T-helper 1 cell (primary cell): ENCODE data around the gene TMEM196.

Experiments used
- DNase-seq, 5 donors: peaks; one replicate each; pipeline ENCODE4 v3.0.0-alpha.2; 2012 to 2020
- total RNA-seq, 4 donors: gene quantifications; one replicate each; lab custom pipeline; 2026; lab: John Stamatoyannopoulos, UW

The TMEM196 gene
- total RNA-seq, result 0 reads per million in 4 donors

DNA sequence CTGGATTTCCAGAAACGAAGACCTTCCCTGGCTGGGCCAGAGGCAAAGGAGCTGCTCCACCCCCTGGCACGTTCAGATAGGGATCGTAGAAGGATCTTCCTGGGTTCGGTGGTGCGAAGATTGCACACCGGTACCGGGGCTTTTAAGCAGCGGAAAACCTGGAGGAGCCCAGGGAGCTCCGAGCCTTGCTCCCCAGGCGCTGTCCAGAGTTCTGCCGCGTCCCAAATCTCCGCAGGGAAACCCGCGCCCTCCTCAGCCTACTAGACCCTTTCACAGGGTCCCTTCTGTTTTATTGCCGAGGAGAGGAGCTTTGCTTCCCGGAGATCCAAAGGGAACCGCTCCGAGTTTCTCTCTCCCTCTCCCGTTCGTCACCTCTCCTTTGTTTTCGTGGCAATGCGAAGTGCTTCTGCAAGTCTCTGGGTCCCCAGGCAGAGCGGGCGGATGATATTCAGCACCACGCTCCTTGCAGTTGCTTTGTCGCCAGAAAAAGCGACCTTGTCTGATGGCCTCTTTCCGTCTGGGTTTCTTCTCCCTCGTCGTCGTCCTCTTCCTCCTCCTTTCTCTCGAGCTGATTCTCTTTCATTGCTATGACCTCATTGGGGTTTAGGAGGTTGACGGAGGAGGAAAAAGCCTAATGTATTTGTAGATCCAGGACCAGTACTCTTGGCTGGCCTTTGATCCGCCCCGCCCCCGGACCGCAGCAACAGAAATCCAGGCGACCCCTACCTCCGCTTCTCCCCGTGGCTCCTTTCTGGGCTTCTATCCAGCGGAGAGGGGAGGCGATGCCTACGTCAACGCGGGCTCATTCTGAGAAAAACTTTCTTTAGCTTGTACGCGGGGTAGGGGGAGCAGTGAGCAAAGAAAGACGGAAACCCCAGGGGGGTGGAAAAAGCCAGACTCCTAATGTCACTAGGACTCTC is at the start of gene TMEM196:
TSS of gene TMEM196 (minus strand) at position 777 of the 920 bp plus-strand sequence. CDS start 921 bp downstream, outside the sequence.
- no peak for DNase-seq

DNA sequence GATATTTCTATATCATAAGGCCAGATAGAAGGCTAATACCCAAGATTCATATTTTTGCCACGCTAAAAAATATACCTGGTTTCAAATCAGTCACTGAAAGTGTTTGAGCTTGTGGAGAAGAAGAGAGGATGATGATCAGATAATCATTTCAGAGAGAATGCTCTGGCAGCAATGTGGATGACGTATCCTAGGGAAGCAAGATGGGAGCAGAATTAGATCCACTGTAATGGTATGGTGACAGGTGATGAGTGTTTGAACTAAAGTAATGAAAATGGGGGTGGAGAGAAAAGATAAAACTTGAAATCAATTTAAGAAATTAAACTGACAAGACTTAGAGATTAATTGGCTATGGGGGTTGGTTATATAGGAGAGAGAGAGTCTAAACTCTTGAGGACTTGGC is 42.7 kb upstream of the TMEM196 start:
- no peak for DNase-seq

DNA sequence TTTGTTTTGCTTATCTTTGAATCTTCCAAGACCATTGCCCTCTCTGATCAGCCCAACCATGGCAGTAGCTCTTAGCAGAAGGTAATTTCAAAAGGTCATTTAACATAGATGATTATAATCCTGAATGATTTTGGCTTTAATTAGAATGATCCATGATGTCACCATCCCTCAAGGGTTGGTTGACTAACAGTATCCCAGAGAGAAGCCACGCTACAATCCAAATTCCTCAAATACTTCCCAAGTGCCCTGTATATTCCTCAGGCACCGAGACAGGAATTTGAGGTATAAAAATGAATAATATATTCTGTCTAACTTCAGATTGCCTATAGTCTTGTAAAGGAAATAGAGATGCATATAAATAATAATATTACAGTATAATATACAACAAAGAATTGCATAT is 42.1 kb upstream of the TMEM196 start:
- DNase-seq, result no peak

DNA sequence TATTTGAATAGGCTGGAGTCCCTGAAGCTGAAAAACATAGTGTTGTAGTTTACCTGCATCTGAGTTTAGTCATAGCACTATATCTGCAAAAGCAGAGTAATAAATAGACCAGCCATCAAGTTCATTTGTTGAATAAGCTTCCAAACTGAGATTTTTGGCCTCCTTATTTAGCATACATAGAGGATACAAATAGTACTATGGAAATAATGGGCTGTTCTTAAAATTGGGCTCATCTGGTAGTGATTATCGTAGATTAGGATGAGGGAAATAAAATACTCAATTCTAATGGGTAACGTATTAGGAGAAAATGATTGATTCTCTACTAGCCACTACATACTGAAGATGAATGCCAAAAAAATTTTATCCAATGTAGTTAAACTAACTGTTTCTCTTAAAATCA is 41.4 kb upstream of the TMEM196 start:
- DNase-seq, result no peak

DNA sequence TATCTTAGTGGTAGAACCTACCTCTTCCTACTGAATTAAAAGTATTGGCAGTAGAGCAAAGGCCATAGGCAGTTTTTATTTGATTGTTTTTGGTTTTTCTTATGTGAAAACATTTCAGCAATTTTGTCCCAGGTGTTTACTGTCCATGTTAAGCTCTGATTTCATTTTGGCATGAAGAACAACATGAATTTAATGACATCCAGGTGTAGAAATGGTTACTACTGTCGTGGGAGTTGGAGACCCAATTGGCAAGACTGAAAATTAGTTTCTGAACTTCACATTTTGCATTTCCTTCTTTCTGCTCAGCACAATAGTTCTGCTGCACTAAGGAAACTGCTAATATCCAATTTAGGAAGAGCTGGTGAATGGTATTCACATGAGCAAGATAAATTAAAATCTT is 38.0 kb upstream of the TMEM196 start:
- no peak for DNase-seq

DNA sequence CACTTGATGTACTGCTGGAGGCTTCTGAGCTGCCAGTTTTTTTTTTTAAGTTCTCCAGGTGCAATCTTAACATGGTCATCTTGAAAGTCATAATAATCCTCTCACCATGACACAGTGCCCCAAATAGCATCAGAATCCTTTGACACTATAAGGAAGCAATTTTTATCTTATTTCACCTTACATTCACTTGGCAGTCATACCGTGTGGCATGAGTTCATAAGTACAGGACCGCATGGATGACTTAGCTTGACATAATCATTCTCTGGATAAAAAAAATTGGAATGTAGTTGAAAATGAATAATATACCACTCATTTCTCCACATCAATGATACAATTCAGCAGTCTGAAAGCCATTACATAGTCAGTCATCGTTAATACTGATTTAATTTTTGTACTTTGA is 25.6 kb upstream of the TMEM196 start:
- DNase-seq, result no peak

DNA sequence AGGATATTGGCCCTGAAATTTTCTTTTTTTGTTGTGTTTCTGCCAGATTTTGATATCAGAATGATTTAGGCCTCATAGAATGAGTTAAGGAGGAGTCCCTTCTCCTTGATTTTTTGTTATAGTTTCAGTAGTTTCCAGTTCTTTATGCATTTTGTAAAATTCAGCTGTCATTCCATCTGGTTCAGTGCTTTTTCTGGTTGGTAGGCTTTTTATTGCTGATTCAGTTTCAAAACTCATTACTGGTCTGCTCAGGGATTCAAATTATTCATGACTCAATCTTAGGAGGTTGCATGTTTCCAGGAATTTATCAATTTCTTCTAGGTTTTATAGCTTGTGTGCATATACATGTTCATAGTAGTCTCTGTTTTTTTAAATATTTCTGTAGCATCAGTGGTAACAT is 10.1 kb upstream of the TMEM196 start:
- DNase-seq, result no peak

DNA sequence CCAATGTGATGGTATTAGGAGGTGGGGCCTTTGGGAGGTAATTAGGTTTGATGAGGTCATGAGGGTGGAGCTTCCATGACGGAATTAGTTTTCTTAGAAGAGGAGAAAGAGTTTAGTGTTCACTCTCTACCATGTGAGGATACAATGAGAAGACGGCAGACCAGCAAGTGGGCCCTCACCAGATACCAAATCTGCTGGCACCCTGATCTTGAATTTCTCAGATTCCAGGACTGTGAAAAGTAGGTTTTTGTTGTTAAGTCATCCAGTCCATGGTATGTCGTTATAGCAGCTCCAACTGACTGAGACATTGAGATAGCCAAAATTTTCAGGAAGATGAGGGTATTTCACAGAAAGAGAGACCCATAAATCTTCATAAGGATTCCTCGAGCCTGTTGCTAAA is 3.6 kb upstream of the TMEM196 start:
- DNase-seq, result no peak

DNA sequence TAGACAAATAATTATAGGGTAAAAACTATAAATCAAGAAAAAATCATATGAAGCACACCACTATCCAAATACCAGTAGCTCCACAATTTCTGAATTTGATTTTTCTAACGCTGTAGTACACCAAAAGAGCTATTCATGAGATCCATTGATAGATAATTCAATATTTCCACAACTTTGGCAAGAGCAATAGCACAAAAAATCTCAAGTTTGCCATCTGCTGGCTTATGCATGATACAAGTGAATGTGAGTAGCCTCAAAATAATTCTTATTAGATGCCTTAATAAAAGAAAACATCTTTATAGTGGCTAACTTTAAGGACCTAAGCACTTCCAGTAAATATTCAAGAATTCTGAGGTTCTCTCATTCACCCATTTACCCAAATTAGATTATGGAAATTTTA is 2.2 kb upstream of the TMEM196 start:
- DNase-seq, result no peak

DNA sequence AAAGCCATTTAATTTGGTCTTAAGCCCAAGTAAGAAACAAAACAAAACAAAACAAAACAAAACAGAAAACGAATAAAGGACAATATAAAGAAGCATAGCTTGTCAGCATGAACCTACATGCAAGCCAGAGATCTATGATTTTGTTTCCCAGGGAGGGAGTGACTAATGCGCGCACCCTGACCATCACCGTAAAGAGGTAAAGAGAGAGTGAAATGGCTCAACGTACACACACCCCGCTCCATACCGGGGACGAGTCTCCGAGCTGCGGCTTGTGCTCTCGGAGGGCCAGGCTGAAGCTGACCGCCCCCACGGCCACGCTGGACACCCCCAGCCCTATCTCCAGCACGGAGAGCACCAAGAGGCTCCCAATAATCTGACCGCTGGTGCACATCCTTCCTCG is 1.1 kb downstream of the TMEM196 start:
- DNase-seq, result no peak

DNA sequence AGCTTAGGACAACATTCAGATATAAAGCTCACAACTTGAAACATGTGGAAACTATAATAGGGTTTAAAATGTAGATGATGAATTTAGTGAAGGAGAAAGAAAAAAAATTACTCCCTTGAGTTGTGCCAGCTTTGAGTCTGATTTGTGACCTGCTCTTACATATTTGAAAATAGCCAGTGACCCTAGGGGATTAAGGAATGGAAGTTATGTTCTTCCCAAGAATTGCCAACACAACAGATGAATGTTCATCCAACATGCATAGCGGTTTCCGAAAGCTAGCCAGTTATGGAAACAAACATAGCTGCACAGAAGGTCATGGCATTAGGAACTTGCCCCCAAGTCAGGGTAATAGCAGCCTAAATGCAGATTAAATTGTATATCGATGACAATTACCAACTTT is 10.8 kb downstream of the TMEM196 start:
- no peak for DNase-seq

DNA sequence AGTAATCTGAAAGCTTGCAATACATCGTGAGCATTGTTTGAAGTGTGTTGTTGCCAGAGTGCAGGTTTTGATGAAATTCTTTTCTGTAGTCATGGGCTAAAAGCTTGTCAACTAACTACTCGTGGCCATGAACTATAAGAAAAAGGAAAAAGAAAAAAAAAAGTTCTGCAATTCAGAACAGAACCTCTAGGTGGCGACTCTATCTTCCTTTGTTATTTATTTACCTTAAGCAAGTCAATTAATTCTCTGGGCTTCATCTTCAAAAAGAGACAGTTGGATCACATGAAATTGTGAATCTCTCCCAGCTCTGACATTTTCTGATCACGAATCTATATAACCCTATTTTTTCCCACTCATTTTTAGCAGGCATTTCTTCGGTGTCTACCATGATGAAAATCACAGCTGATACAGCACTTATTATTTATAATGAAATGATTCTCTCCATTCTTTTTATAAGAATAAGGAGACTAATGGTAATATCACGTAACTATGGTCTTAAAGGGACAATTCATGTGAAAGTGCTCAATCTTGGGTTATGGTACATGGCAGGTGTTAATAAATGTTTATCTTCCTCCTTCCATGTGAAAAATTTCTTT is 18.8 kb downstream of the TMEM196 start:
- DNase-seq, result peak in 1 of 5 donors; percentile 20

DNA sequence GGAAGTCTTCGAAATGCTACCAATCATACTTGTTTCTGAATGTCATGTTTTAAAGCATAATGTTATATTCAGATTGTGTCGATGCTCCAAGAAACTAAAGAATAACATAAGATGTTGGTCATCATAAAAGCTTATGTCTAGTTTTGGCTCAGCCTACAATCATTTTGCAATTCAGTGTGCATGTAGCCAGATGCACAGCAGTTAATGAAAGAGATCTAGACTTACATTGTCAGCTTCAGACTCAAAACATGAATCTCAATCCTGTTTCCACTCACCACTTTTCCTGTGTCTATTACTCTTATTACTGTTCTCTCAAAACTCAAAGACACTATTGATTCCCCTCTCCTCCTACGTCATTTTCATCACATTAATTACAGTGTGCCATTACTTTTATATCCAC is 21.4 kb downstream of the TMEM196 start:
- DNase-seq, result no peak

DNA sequence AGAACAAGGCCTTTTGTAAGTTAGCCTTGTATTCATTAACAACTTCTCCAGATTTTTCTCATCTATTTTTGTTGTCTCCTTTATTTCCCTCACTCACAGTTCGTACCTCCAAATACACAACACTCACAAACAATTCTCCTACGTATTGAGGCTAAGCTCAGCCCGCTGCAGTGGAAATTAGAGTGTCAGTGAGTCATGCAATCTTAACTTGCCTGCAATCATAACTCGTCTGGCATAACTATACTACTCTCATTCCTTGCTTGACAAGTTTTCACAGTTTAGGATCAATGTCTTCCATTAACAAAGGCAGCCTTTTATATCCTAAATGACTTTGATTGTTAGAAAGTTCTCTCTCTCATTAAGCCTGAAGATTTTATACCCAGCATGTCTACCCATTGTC is 23.8 kb downstream of the TMEM196 start:
- DNase-seq, result no peak

DNA sequence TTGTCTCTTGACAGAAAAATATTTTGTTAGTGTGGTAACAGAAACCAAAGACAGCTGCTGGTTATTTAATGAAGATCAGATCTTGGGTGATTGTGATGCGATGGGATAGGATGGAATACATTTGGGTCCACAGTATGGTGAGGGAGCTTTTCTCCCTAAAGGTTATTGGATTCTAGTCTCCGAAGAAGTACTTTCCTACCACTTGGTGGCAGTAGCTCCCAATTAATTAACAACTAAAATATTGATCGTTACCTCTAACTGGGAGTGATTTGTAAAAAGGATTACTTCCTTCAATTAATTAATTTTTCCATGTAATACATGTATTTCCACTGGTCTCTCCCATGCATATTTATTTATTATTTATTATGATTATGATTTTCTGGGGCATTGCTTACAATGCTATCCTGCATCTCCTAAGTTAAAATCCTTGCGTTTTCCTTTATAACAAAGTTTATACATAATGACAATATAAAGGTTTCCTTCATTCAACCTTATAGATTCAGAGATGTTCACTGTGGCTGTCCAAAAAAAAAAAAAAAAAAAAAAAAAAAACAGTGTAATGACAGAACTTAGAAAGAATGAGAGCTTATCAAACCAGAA is 25.6 kb downstream of the TMEM196 start:
- DNase-seq, result no peak

DNA sequence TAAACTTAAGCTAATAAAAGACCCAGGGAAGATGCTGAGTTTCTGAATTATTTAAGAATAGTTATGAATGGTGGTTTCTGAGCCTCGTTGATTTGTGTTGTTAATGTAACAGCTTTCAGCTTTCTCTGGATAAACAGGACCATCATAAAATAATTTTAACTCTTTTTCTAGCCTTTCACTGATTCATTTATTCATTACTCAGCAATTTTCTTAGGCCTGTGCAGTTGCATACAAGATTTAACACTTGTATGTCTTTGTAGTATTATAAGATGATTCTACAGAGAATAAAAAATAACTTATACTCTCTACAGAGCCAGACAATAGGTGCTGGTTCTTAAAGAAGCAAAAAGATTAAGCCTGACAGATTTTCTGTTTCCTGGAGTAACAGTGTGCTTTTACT is 29.3 kb downstream of the TMEM196 start:
- DNase-seq, result no peak

DNA sequence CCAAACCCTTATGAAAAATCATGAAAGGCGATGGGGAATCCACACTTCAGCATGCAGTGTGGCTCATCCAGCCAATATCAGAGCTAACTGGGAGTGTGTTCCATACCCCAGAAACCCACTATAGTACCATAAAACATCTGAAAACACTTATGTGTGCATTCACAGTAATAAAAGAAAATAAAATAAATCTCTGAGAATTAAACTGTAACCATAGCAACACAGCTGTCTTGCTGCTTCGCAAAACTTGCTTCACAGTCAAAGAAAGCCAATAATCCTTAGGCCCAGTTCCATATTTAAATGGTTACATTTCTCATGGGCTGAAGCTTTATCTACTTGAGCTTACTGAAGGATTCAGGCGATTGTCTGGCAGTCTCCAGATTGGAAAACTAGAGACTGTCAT is 44.7 kb downstream of the TMEM196 start:
- no peak for DNase-seq

DNA sequence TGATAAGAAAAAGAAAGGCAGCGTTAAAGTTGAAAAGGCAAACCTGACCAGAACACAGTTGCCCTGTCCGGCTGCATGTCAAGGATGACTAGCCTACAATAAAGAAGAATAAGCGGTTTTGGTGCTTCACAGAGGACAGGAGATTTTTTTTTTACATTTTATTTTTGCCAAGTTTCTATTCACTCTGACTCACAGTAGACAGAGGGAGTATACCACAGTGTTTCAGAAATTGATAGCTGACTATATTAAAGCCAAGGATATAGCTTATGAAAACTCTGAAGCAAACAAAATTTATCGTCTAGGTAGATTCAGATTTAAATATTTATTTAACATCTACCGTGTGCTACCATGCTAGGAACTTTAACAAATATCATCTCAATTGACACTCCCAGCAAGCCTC is 47.6 kb downstream of the TMEM196 start:
- DNase-seq, result no peak

DNA sequence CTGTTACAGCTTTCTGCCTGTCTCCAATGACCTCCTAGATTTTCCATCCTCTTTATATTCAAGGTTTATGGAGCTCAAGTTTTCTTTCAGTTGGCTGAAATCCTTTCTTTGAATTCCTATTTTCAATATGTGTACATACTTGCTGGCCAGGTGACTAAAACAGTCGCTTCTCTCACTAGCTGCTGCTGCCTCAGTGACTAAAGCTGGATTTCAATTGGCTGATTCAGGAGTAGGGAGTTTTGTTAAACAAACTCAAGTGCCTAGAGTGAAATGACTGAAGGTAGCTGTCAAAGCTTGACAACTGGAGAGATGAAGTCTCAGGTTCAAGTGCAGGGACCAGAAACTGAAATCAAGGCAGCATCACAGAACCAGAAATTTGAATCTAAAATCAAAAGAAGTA is 57.9 kb downstream of the TMEM196 start:
- DNase-seq, result no peak

DNA sequence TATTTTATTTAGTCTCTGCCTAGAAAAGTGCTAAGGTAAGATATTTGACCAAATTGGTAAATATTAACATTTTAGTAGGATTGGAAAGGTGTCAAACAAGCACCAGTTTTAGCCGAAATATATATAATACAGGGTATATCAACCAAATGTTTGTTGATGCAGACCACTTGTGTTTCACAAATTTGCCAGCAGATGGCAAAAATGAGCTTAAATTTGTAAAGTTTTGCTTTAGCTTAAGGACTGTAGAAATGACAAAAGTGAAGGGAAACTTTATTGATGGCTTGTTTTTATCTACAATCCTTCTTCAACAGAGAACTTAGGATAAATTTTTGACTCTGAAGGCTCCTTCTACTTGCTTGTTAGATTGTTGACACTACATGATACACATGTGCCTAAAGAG is 59.7 kb downstream of the TMEM196 start:
- peak in 4 of 5 donors; percentile 5 to 34 (median 18) for DNase-seq

DNA sequence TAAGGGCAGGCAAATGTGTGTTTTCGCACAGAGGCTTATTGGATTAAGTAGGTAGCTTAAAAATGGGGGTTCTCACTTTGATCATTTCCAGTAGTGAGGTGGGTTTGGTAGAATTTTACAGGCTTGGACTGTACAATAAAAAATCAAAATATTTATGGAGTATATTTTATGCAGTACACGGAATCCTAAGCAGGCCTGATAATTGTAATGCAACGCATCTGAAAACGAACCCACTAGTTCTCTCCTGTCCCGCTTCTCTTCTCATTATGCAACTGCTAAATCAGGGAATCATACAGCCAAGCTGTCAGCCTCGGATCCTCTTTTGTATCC is 64.2 kb downstream of the TMEM196 start:
- DNase-seq, result no peak

DNA sequence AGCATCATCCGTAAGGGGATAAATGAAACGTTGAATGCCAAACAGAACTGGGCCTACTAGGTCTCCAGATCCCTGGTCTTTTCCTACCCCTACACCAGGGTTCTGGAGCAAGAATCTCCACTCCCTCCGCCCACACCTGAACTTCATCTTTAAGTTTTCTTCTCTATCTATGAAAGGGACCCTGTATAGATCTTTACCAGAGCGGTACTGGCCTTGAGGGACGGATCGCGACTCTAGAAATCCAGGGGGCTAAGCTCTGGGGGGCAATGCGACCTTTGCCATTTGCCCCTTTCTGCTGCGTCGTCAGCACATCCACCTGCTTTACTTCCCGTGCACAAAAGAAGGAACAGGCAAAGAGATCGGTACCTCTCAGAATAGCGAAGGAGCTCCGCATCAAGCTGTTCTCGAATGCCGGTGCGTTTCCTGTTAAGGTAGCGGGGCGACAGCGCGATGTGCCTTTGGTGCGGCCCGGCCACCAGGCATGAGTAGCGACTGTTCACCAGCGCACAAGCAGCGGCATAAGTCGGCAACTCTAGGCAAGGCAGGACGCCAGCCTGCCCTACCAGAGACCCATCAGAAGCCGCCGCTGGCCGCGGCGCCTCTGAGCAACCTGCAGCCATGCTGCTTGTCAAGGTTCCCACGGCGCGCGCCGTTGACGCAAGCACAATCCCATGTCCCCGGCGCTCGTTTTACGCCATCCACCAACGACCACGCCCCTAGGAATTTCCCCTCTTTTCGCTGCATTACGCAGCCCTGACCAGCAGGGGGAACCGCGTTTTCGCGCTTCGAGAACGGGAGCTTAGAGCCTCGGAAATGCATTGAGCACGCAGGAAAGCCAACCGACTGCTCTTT is 64.8 kb downstream of the TMEM196 start, which contains the start of gene POLR1F:
TSS of gene POLR1F (minus strand) at position 641 of the 852 bp plus-strand sequence. CDS start at position 620, 21 bp downstream.
- peak; percentile 77 to 94 (median 87) for DNase-seq

DNA sequence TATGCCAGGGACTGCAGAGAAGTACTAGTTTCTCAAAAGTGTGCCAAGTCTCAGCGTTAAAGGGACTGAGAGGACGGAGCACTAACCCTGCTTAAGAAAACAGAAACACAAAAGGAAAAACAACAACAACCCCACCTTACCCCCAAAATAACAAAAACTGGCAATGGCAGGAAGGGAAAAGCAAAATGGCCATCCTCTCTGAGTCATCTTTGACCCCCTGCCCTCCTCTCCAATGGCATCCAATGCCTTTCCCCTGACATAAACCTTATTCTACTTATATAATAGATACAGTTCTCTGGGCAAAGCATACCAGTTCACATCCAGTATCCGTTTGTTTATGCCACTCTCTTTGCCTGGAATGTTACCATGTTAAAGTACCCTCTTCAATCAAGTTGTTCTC is 66.2 kb downstream of the TMEM196 start:
- no peak for DNase-seq
